K562 (cell line): Measurements from ENCODE around the gene C18orf32. TPM values are rescaled to one million over a fixed set of nuclear protein-coding genes. Genes with fewer than 3 reads are reported as not detected.

Source experiments
- ATAC-seq: fragments of 200-7000 bp; cut with Tn5 transposase; 3 replicates; pipeline ENCODE4 v1.9.1; 2020; ENCODE audit warnings: moderate library complexity
- BruUV-seq: library from RNA; stranded (reverse); fragments of 400-500 nt; replicated peaks from 2 replicates; lab custom pipeline; 2021; lab: Mats Ljungman, UMichigan
- CTCF ChIA-PET: fragments of 300-600 bp; formaldehyde crosslinking; extraction: SDS; loops from one replicate; lab custom pipeline; 2021; ENCODE audit warnings: low intra/inter-chr PET ratio; lab: Yijun Ruan, JAX
- POLR2A ChIA-PET: fragments of 300-600, 350-650 bp; sonication (Branson Sonifier 250); formaldehyde crosslinking; extraction: SDS; loops from one replicate; lab custom pipeline; 2021; ENCODE audit warnings: antibody characterized with exemption, inconsistent platforms; lab: Yijun Ruan, JAX
- DNase-seq, 4 experiments: peaks; one replicate each; pipeline versions ENCODE4 v3.0.0 to v3.0.0-alpha.2; 2011 to 2018; ENCODE audit warnings: low spot score in 3 of 4, mixed read lengths in 3 of 4; ENCODE audit errors: extremely low read depth in 1 of 4
- FAIRE-seq: peaks from 2 replicates; lab custom pipeline; 2011; peaks lifted over from hg19 to GRCh38; lab: Jason Lieb, UNC
- H2AFZ ChIP-seq: 2 replicates; pipeline ENCODE4 v1.6.0; 2011; ENCODE audit warnings: low read depth, low read length, control low read depth, inconsistent platforms
- H3K27ac ChIP-seq: fragments of 200-600 bp; 3 replicates; pipeline ENCODE4 v1.8.0; 2011; ENCODE audit warnings: low read depth, mild to moderate bottlenecking, control low read depth, inconsistent platforms, low read length, moderate library complexity, mixed read lengths; ENCODE audit errors: extremely low read depth
- H3K27me3 ChIP-seq, 2 experiments: fragments of 300-600 bp in 1 of 2; 2 replicates in 1 of 2; 3 replicates in 1 of 2; pipeline versions ENCODE4 v1.6.0 to v1.8.0; 2011; ENCODE audit warnings: inconsistent platforms in 2 of 2, low read length in 2 of 2, mild to moderate bottlenecking in 1 of 2, mixed read lengths in 1 of 2, moderate library complexity in 1 of 2; ENCODE audit not compliant: control insufficient read depth in 2 of 2, insufficient read depth in 2 of 2
- H3K36me3 ChIP-seq: fragments of 300-600 bp; 3 replicates; pipeline ENCODE4 v1.8.0; 2011; ENCODE audit warnings: mild to moderate bottlenecking, low read length, inconsistent platforms; ENCODE audit not compliant: control insufficient read depth, insufficient read depth
- H3K4me1 ChIP-seq, 2 experiments: fragments of 200-600 bp in 1 of 2; replicated peaks in 1 of 2; 2 replicates in 1 of 2; 3 replicates in 1 of 2; pipeline versions ENCODE4 v1.5.1 to v1.8.0; 2011; ENCODE audit warnings: inconsistent platforms in 2 of 2, low read length in 2 of 2, mild to moderate bottlenecking in 1 of 2, mixed read lengths in 1 of 2, moderate library complexity in 1 of 2; ENCODE audit not compliant: control insufficient read depth in 2 of 2, insufficient read depth in 2 of 2
- H3K4me2 ChIP-seq: 2 replicates; pipeline ENCODE4 v1.6.1; 2011; ENCODE audit warnings: low read length, control low read depth, inconsistent platforms, mixed read lengths; ENCODE audit not compliant: insufficient read depth
- H3K4me3 ChIP-seq: fragments of 200-600 bp; sonication (generic), shearing (Covaris generic); 2 replicates; pipeline ENCODE4 v1.5.1; 2016; ENCODE audit warnings: control low read depth, inconsistent platforms
- H3K79me2 ChIP-seq: fragments of 200-600 bp; 3 replicates; pipeline ENCODE4 v1.8.0; 2011; ENCODE audit warnings: low read length, inconsistent platforms; ENCODE audit not compliant: control insufficient read depth, insufficient read depth
- H3K9ac ChIP-seq, 2 experiments: 2 replicates each; pipeline versions ENCODE4 v1.6.0 to v1.6.1; 2011; ENCODE audit warnings: low read depth in 2 of 2, low read length in 2 of 2, control low read depth in 1 of 2, inconsistent platforms in 1 of 2, mild to moderate bottlenecking in 1 of 2, mixed read lengths in 1 of 2; ENCODE audit not compliant: insufficient read depth in 1 of 2
- H3K9me1 ChIP-seq: one replicate; pipeline ENCODE4 v1.6.0; 2011; ENCODE audit warnings: inconsistent platforms, mild to moderate bottlenecking, low read length, moderate library complexity; ENCODE audit not compliant: control insufficient read depth, insufficient read depth
- H3K9me3 ChIP-seq: replicated peaks from 2 replicates; pipeline ENCODE4 v1.5.1; 2011; ENCODE audit warnings: low read depth, low read length, inconsistent platforms; ENCODE audit not compliant: control insufficient read depth, insufficient read depth
- H4K20me1 ChIP-seq: replicated peaks from 2 replicates; pipeline ENCODE4 v1.6.1; 2011; ENCODE audit warnings: low read length, inconsistent platforms, mixed read lengths; ENCODE audit not compliant: control insufficient read depth, insufficient read depth
- CCNT2 ChIP-seq: IDR thresholded peaks from 2 replicates; pipeline ENCODE4 v1.6.1; 2011; ENCODE audit warnings: borderline replicate concordance, low read depth, mild to moderate bottlenecking, moderate library complexity, mixed read lengths, low read length; ENCODE audit not compliant: insufficient read length; ENCODE audit errors: extremely low read depth
- FIP1L1 ChIP-seq: fragments of 200-400 bp; formaldehyde crosslinking; IDR thresholded peaks from 2 replicates; pipeline ENCODE4 v1.6.1; 2018; ENCODE audit warnings: mild to moderate bottlenecking, low read depth, low read length; ENCODE audit not compliant: poor library complexity, severe bottlenecking
- PYGO2 ChIP-seq: fragments of 450-650 bp; IDR thresholded peaks from 2 replicates; pipeline ENCODE4 v1.6.1; 2016; ENCODE audit warnings: mild to moderate bottlenecking, missing genetic modification characterization, moderate library complexity, missing compliant biosample characterization
- SPI1 ChIP-seq: IDR thresholded peaks from 2 replicates; pipeline ENCODE4 v1.6.1; 2011; ENCODE audit warnings: low read depth, low read length, control low read depth, borderline replicate concordance
- ZNF589 ChIP-seq: fragments of 200-800 bp; sonication (Bioruptor generic); IDR thresholded peaks from 2 replicates; pipeline ENCODE4 v1.6.1; 2016; ENCODE audit warnings: low read depth, missing genetic modification characterization, missing compliant biosample characterization
- WGBS: fragments of 100-300 bp; shearing (Covaris generic); methylation state at CpG from one replicate; pipeline ENCODE4 v1.1.6; 2016; ENCODE audit warnings: low coverage, mixed read lengths; ENCODE audit not compliant: insufficient coverage; ENCODE audit errors: missing lambda C conversion rate; 5-methylcytosine and 5-hydroxymethylcytosine counted together
- in situ Hi-C: fragments of 300-500 bp; cut with MboI; formaldehyde crosslinking; loops from 4 replicates; pipeline ENCODE4 v1.15.0; 2018; ENCODE audit warnings: inconsistent platforms, mixed read lengths
- intact Hi-C: fragments of 100-400 bp; cut with micrococcal nuclease; formaldehyde crosslinking; loops from 2 replicates; pipeline ENCODE4 v1.14.2; 2022
- polyA plus RNA-seq, 8 experiments: library from polyadenylated mRNA; depleted of rRNA in 4 of 8; stranded (reverse) in 5 of 8; unstranded in 3 of 8; fragments of >200 nt; fragmentation: Nextera tagmentation in 2 of 8; fragmentation: Illumina TruSeq in 1 of 8; extraction: Ambion mirVana in 2 of 8; extraction: Trizol in 1 of 8; gene quantifications; 2 replicates each; pipeline versions ENCODE4 v1.2.1 to v1.2.3, GENCODE V29; 2011 to 2014; ENCODE audit warnings: inconsistent platforms in 1 of 8, missing spikeins in 1 of 8
- total RNA-seq, 7 experiments: library from RNA; depleted of rRNA in 6 of 7; stranded (reverse); fragments of >200 nt in 6 of 7; fragmentation: Illumina TruSeq in 2 of 7; extraction: Trizol in 2 of 7; gene quantifications; 2 replicates each; pipeline versions ENCODE4 v1.2.1 to v1.2.3, GENCODE V29; 2011 to 2021; ENCODE audit warnings: low replicate concordance in 1 of 7

Gene C18orf32
- total and polyA plus RNA-seq, 9 of the 15 experiments (the other 6 are each of a cell fraction or from before 2014, with no cell fraction given), result 8.5 to 35.0 (median 20.4) TPM

- TF ChIP-seq FIP1L1 (peak; percentile 92), PYGO2 (tag) (no peak)
These were observed at the start of gene C18orf32 (continued) for GRCh38 chr18:49486953-49487710.

DNA sequence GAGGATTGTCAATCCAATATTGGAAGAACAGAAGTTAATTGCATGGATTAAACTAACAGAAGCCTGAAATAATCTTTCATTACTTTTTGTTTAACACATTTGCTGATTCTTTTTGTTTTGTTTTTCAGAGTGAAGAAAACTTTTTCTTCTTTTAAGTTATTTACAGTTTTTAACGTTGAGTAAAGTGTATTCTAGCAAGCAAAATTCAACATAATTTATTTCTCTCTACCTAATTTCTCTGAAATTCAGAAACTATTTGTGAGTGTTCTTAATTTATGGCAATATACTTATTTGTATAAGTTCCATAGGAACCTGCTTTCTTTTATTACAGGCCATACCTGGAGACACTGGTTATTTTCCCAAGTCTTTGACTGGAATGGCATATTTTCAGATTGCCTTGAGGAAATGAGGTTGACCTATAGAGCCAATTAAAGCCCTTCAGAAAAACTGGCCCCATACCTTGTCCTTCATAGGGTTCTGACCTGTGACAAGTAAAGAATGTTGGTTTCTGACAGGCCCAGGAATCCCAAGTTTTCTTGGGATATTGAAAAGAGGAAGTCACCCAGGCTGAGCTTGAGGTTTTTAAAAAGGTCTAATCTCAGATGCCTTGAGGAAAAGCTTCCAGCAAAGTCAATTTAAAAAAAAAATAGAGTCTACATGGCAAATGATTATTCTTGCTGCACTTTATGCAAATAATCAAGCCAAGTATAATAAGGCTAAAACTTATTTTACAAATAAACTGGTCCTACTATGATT, 48.0 kb upstream of the C18orf32 start:
- 17% methylated on average over 1 of the region's 1 CpG for WGBS
- no peak for DNase-seq
- H4K20me1 ChIP-seq, result no peaks in the 10 kb centered on the region
- no peak overlapping the region for H2AFZ ChIP-seq
- intact Hi-C loops, result no loop called here
- H3K79me2 ChIP-seq, result no peaks in the 10 kb centered on the region
- no peak overlapping the region for H3K4me2 ChIP-seq
- no peak overlapping the region for H3K27ac ChIP-seq
- H3K27me3 ChIP-seq, result no peaks in the 10 kb centered on the region
- CTCF ChIA-PET, result no interaction called here
- no peaks in the 10 kb centered on the region for H3K9me1 ChIP-seq
- no peaks in the 10 kb centered on the region; the same call in 1 of the 2 replicates for H3K9me3 ChIP-seq
- H3K36me3 ChIP-seq, result no peaks in the 10 kb centered on the region
- H3K9ac ChIP-seq, result no peak overlapping the region
- TF ChIP-seq CCNT2 (no peak), SPI1 (peak; percentile 77; the same call in 1 of the 2 replicates), ZNF589 (CRISPR knock-in tag) (no peak)
- TF ChIP-seq, all 486 proteins: peak for 1
- no TSS peak for BruUV-seq
- no peak overlapping the region for H3K4me3 ChIP-seq
- ATAC-seq (no peak), FAIRE-seq (no peak)
- in situ Hi-C loops, result no loop called here
- H3K4me1 ChIP-seq, result peaks cover 2 to 3% of the 10 kb centered on the region in 2 experiments; a peak in 2 of 5 replicates
- POLR2A ChIA-PET, result no interaction called here
